Neural progenitor cell (in vitro differentiated cells): ENCODE data around the gene ANXA6.

ENCODE experiments used
- EZH2 ChIP-seq: fragments of 200-600 bp; sonication (generic); IDR thresholded peaks from 2 replicates; pipeline ENCODE4 v1.6.1; 2017; ENCODE audit warnings: antibody characterized with exemption, mild to moderate bottlenecking, moderate library complexity
- EZH2phosphoT487 ChIP-seq: fragments of 200-600 bp; sonication (generic); IDR thresholded peaks from 2 replicates; pipeline ENCODE4 v1.6.1; 2017; ENCODE audit warnings: antibody characterized with exemption
- TF ChIP-seq, protein P1 (sequence below): fragments of 200-600 bp; sonication (generic); IDR thresholded peaks from 2 replicates; pipeline ENCODE4 v1.5.1; 2017; ENCODE audit warnings: antibody characterized with exemption, mild to moderate bottlenecking

DNA sequence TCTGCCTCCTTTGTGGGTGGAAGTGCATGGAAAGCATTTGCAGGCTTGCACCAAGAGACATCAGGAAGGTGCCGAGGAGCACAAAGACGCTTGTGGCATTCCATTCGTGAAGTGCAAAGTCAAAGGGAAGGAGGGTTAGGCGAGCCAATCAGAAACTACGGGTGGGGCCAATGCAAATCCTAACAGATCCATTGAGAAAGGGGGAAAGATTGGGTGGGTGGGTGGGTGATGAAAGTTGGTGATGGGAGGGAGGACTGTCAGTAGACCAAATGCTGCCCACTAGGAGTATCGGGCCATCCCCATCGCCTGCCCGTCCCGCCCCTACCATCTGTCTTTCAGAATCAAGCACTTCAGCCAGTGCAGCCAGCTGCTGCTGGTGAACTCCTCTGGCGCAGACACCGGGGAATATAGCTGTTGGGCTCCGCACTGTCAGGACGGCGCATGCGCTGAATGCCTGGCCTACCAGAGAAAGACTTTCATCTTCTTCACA lies 17.1 kb upstream of the ANXA6 start:
- TF ChIP-seq EZH2 (no peak), EZH2phosphoT487 (no peak)
- TF ChIP-seq, protein P1, sequence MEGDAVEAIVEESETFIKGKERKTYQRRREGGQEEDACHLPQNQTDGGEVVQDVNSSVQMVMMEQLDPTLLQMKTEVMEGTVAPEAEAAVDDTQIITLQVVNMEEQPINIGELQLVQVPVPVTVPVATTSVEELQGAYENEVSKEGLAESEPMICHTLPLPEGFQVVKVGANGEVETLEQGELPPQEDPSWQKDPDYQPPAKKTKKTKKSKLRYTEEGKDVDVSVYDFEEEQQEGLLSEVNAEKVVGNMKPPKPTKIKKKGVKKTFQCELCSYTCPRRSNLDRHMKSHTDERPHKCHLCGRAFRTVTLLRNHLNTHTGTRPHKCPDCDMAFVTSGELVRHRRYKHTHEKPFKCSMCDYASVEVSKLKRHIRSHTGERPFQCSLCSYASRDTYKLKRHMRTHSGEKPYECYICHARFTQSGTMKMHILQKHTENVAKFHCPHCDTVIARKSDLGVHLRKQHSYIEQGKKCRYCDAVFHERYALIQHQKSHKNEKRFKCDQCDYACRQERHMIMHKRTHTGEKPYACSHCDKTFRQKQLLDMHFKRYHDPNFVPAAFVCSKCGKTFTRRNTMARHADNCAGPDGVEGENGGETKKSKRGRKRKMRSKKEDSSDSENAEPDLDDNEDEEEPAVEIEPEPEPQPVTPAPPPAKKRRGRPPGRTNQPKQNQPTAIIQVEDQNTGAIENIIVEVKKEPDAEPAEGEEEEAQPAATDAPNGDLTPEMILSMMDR = no peak
